Liver (tissue), 9 donors: ENCODE results near the gene CLTC. TPM values are rescaled to one million over a fixed set of nuclear protein-coding genes. Genes with fewer than 3 reads are reported as not detected.

Experiments
- DNase-seq: peaks from one replicate; pipeline ENCODE4 v3.0.0-alpha.2; 2017; ENCODE audit warnings: low spot score
- H3K27ac ChIP-seq, 2 donors: one replicate each; pipeline ENCODE4 v1.7.0; 2013; ENCODE audit warnings: inconsistent platforms in 2 of 2, low read length in 2 of 2, control low read depth in 1 of 2, low read depth in 1 of 2, mild to moderate bottlenecking in 1 of 2
- H3K27me3 ChIP-seq, 4 donors: one replicate each; pipeline versions ENCODE4 v1.6.1 to v1.7.0; 2013; ENCODE audit warnings: low read length in 3 of 4, inconsistent platforms in 1 of 4, mild to moderate bottlenecking in 1 of 4, moderate library complexity in 1 of 4; ENCODE audit not compliant: control insufficient read depth in 4 of 4, insufficient read depth in 4 of 4
- H3K36me3 ChIP-seq, 4 donors: one replicate each; pipeline versions ENCODE4 v1.6.1 to v1.7.0; 2013; ENCODE audit warnings: low read length in 3 of 4, mild to moderate bottlenecking in 3 of 4, low read depth in 1 of 4, moderate library complexity in 1 of 4; ENCODE audit not compliant: control insufficient read depth in 4 of 4, insufficient read depth in 3 of 4
- H3K4me1 ChIP-seq, 4 donors: one replicate each; pipeline versions ENCODE4 v1.6.1 to v1.7.0; 2013; ENCODE audit warnings: low read length in 3 of 4, mild to moderate bottlenecking in 3 of 4, moderate library complexity in 1 of 4; ENCODE audit not compliant: control insufficient read depth in 4 of 4, insufficient read depth in 4 of 4
- H3K4me3 ChIP-seq, 3 donors: one replicate each; pipeline versions ENCODE4 v1.6.1 to v1.7.0; 2013; ENCODE audit warnings: low read length in 3 of 3, control low read depth in 1 of 3, low read depth in 1 of 3, mild to moderate bottlenecking in 1 of 3
- H3K9ac ChIP-seq, 2 donors: one replicate each; pipeline ENCODE4 v1.7.0; 2013; ENCODE audit warnings: low read length in 2 of 2, mild to moderate bottlenecking in 2 of 2, moderate library complexity in 2 of 2, control low read depth in 1 of 2, low read depth in 1 of 2
- H3K9me3 ChIP-seq, 4 donors: one replicate each; pipeline versions ENCODE4 v1.6.1 to v1.7.0; 2013; ENCODE audit warnings: low read length in 3 of 4; ENCODE audit not compliant: control insufficient read depth in 4 of 4
- CTCF ChIP-seq: fragments of 150-350 bp; IDR thresholded peaks from 2 replicates; pipeline ENCODE4 v1.5.1; 2017; ENCODE audit warnings: improper control_type of control experiment, low read depth, low read length; ENCODE audit not compliant: missing input control
- EGR1 ChIP-seq, 2 donors: IDR thresholded peaks; 2 replicates each; pipeline ENCODE4 v1.6.1; 2016 to 2018; ENCODE audit warnings: antibody characterized with exemption in 2 of 2, low read depth in 2 of 2
- FOXA1 ChIP-seq: IDR thresholded peaks from 2 replicates; pipeline ENCODE4 v1.6.1; 2016; ENCODE audit warnings: antibody characterized with exemption
- FOXA2 ChIP-seq: IDR thresholded peaks from 2 replicates; pipeline ENCODE4 v1.6.1; 2016; ENCODE audit warnings: antibody characterized with exemption
- GABPA ChIP-seq, 2 donors: IDR thresholded peaks in 1 of 2; conservative IDR thresholded peaks in 1 of 2; 2 replicates each; pipeline ENCODE4 v1.6.1; 2016; ENCODE audit warnings: antibody characterized with exemption in 2 of 2, mild to moderate bottlenecking in 1 of 2, moderate library complexity in 1 of 2
- HNF4A ChIP-seq, 2 donors: conservative IDR thresholded peaks; 2 replicates each; pipeline ENCODE4 v1.6.1; 2016; ENCODE audit warnings: antibody characterized with exemption in 2 of 2, mild to moderate bottlenecking in 2 of 2
- HNF4G ChIP-seq: IDR thresholded peaks from 2 replicates; pipeline ENCODE4 v1.6.1; 2016; ENCODE audit warnings: antibody characterized with exemption
- JUND ChIP-seq, 2 donors: IDR thresholded peaks; 2 replicates each; pipeline ENCODE4 v1.6.1; 2016; ENCODE audit warnings: antibody characterized with exemption in 2 of 2
- NR2F2 ChIP-seq: IDR thresholded peaks from 2 replicates; pipeline ENCODE4 v1.6.1; 2016; ENCODE audit warnings: antibody characterized with exemption
- RAD21 ChIP-seq, 2 donors: IDR thresholded peaks; 2 replicates each; pipeline ENCODE4 v1.6.1; 2016; ENCODE audit warnings: antibody characterized with exemption in 2 of 2, mild to moderate bottlenecking in 2 of 2
- RXRA ChIP-seq, 2 donors: IDR thresholded peaks; 2 replicates each; pipeline ENCODE4 v1.6.1; 2017 to 2018; ENCODE audit warnings: antibody characterized with exemption in 2 of 2, mild to moderate bottlenecking in 1 of 2
- SP1 ChIP-seq: IDR thresholded peaks from 2 replicates; pipeline ENCODE4 v1.6.1; 2018; ENCODE audit warnings: antibody characterized with exemption, mild to moderate bottlenecking
- TAF1 ChIP-seq: conservative IDR thresholded peaks from 2 replicates; pipeline ENCODE4 v1.6.1; 2016; ENCODE audit warnings: antibody characterized with exemption, mild to moderate bottlenecking
- YY1 ChIP-seq: IDR thresholded peaks from 2 replicates; pipeline ENCODE4 v1.6.1; 2016; ENCODE audit warnings: antibody characterized with exemption, mild to moderate bottlenecking
- WGBS: extraction: QIAGEN DNeasy Blood & Tissue Kit; methylation state at CpG from one replicate; pipeline ENCODE4 v1.1.7; 2013; 5-methylcytosine and 5-hydroxymethylcytosine counted together
- polyA plus RNA-seq, 2 donors: library from polyadenylated mRNA; stranded (reverse) in 1 of 2; unstranded in 1 of 2; fragments of 200-250 nt in 1 of 2; fragments of >200 nt in 1 of 2; fragmentation: Nextera tagmentation in 1 of 2; extraction: Ambion mirVana in 1 of 2; gene quantifications; one replicate each; pipeline versions ENCODE4 v1.2.1 to v1.2.3, GENCODE V29; 2013 to 2015
- total RNA-seq, 2 donors: library from RNA; depleted of rRNA; stranded (reverse); fragments of >200 nt; gene quantifications; one replicate each; pipeline ENCODE4 v1.2.3, GENCODE V29; 2014
- TF ChIP-seq, protein P1 (sequence below): IDR thresholded peaks from 2 replicates; pipeline ENCODE4 v1.6.1; 2016; ENCODE audit warnings: antibody characterized with exemption
- TF ChIP-seq, protein P2 (sequence below): IDR thresholded peaks from 2 replicates; pipeline ENCODE4 v1.6.1; 2016; ENCODE audit warnings: antibody characterized with exemption
- TF ChIP-seq, protein P3 (sequence below): IDR thresholded peaks from 2 replicates; pipeline ENCODE4 v1.6.1; 2016; ENCODE audit warnings: antibody characterized with exemption
- TF ChIP-seq, protein P4 (sequence below): IDR thresholded peaks from 2 replicates; pipeline ENCODE4 v1.6.1; 2016; ENCODE audit warnings: antibody characterized with exemption, mild to moderate bottlenecking
- donor health status: healthy.
- donor health status: healthy.
- donor health status: healthy.
- donor health status: healthy.
- donor health status: healthy.

The CLTC gene
- total and polyA plus RNA-seq, 4 donors, result 59.9 to 282 (median 172) TPM

DNA sequence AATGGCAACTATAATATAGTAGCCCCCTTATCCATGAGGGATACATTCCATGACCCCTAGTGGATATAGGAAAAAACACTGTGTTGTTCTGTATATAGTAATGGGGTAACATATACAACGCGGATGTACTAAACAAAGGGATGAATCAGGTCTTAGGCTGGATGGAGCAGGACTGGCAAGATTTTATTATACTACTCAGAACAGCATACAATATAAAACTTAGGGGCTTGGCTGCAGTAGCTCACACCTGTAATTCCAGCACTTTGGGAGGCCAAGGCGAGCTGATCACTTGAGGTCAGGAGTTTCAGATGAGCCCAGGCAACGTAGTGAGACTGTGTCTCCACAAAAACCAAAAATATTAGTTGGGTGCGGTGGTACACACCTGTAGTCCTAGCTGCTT is 114.5 kb downstream of the CLTC start:
- H3K4me3 ChIP-seq, result no peak overlapping the region
- TF ChIP-seq, protein P1, sequence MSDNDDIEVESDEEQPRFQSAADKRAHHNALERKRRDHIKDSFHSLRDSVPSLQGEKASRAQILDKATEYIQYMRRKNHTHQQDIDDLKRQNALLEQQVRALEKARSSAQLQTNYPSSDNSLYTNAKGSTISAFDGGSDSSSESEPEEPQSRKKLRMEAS, result no peak
- TF ChIP-seq HNF4A (conservative IDR thresholded peaks at IDR 0.05) (no peak), CTCF (no peak), RAD21 (IDR thresholded peaks at IDR 0.05) (no peak)
- H3K36me3 ChIP-seq, result peaks cover 3 to 15% (median 11%) of the 10 kb centered on the region in 4 donors
- no peaks in the 10 kb centered on the region for H3K4me1 ChIP-seq
- no peak overlapping the region for H3K9ac ChIP-seq
- 90% methylated on average over 5 of the region's 5 CpGs for WGBS
- no peaks in the 10 kb centered on the region for H3K27me3 ChIP-seq
- DNase-seq, result no peak
- no peak overlapping the region for H3K27ac ChIP-seq
- no peaks in the 10 kb centered on the region for H3K9me3 ChIP-seq

DNA sequence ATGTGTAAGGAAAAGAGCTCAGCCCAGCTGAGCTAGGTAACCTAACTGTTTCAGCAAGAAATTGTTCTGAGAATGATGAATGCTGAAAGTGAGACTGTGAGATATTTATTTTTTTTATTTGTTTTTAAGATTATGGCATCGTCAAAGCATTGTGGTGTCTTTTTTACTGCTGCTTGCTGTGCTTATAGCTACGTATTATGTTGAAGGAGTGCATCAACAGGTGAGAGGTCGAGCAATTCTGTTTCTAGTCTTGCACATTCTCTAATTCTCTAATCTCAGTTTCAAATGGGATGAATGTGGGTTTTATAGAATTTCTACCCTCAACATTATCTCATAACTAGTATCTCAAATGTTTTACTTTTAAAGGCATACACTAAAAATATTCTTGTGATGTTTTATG is 117.6 kb downstream of the CLTC start:
- Histone ChIP-seq H3K4me3 (no peak overlapping the region), H3K4me1 (no peaks in the 10 kb centered on the region), H3K36me3 (peaks cover 3 to 17% (median 12%) of the 10 kb centered on the region in 4 donors), H3K9me3 (no peaks in the 10 kb centered on the region), H3K9ac (no peak overlapping the region), H3K27me3 (no peaks in the 10 kb centered on the region), H3K27ac (no peak overlapping the region)
- DNase-seq, result no peak
- WGBS, result 89% methylated on average over 3 of the region's 3 CpGs
- TF ChIP-seq EGR1 (IDR thresholded peaks at IDR 0.05; ENCODE audit: low read depth in 2 of 2), result no peak
- TF ChIP-seq, protein P2, sequence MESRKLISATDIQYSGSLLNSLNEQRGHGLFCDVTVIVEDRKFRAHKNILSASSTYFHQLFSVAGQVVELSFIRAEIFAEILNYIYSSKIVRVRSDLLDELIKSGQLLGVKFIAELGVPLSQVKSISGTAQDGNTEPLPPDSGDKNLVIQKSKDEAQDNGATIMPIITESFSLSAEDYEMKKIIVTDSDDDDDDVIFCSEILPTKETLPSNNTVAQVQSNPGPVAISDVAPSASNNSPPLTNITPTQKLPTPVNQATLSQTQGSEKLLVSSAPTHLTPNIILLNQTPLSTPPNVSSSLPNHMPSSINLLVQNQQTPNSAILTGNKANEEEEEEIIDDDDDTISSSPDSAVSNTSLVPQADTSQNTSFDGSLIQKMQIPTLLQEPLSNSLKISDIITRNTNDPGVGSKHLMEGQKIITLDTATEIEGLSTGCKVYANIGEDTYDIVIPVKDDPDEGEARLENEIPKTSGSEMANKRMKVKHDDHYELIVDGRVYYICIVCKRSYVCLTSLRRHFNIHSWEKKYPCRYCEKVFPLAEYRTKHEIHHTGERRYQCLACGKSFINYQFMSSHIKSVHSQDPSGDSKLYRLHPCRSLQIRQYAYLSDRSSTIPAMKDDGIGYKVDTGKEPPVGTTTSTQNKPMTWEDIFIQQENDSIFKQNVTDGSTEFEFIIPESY, result no peak

DNA sequence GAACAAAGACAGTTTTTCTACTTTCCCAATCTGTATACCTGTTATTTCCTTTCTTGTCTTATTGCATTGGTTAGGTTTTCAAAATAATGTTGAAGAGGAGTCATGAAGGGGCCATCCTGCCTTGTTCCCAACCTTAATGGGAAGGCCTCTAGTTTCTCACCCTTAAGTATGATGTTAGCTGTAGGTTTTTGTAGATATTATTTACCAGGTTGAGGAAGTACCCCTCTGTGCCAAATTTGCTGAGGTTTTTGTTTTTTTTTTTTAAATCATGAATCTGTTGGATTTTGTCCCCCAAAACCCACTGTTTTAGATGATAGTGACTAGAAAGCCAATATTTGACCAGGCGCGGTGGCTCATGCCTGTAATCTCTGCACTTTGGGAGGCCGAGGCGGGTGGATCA is 124.1 kb downstream of the CLTC start:
- WGBS, result 81% methylated on average over 4 of the region's 4 CpGs
- H3K9me3 ChIP-seq, result no peaks in the 10 kb centered on the region
- DNase-seq, result no peak
- peaks cover 0 to 10% (median 4%) of the 10 kb centered on the region in 4 donors for H3K36me3 ChIP-seq
- H3K4me3 ChIP-seq, result no peak overlapping the region
- H3K9ac ChIP-seq, result no peak overlapping the region
- no peak overlapping the region for H3K27ac ChIP-seq
- H3K27me3 ChIP-seq, result no peaks in the 10 kb centered on the region
- H3K4me1 ChIP-seq, result peaks cover 0 to 3% (median 0%) of the 10 kb centered on the region in 4 donors
- TF ChIP-seq, protein P2, result no peak
- TF ChIP-seq HNF4G, result no peak
- TF ChIP-seq EGR1 (IDR thresholded peaks at IDR 0.05; ENCODE audit: low read depth in 2 of 2), result no peak
- TF ChIP-seq, protein P3, sequence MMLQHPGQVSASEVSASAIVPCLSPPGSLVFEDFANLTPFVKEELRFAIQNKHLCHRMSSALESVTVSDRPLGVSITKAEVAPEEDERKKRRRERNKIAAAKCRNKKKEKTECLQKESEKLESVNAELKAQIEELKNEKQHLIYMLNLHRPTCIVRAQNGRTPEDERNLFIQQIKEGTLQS, result no peak
- no peak for TF ChIP-seq FOXA2
- TF ChIP-seq, protein P1, result no peak
- no peak for TF ChIP-seq FOXA1
- TF ChIP-seq HNF4A (conservative IDR thresholded peaks at IDR 0.05), result no peak
- TF ChIP-seq, protein P4, sequence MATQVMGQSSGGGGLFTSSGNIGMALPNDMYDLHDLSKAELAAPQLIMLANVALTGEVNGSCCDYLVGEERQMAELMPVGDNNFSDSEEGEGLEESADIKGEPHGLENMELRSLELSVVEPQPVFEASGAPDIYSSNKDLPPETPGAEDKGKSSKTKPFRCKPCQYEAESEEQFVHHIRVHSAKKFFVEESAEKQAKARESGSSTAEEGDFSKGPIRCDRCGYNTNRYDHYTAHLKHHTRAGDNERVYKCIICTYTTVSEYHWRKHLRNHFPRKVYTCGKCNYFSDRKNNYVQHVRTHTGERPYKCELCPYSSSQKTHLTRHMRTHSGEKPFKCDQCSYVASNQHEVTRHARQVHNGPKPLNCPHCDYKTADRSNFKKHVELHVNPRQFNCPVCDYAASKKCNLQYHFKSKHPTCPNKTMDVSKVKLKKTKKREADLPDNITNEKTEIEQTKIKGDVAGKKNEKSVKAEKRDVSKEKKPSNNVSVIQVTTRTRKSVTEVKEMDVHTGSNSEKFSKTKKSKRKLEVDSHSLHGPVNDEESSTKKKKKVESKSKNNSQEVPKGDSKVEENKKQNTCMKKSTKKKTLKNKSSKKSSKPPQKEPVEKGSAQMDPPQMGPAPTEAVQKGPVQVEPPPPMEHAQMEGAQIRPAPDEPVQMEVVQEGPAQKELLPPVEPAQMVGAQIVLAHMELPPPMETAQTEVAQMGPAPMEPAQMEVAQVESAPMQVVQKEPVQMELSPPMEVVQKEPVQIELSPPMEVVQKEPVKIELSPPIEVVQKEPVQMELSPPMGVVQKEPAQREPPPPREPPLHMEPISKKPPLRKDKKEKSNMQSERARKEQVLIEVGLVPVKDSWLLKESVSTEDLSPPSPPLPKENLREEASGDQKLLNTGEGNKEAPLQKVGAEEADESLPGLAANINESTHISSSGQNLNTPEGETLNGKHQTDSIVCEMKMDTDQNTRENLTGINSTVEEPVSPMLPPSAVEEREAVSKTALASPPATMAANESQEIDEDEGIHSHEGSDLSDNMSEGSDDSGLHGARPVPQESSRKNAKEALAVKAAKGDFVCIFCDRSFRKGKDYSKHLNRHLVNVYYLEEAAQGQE, result no peak
- no peak for TF ChIP-seq YY1
- TF ChIP-seq SP1, result no peak
- TF ChIP-seq NR2F2, result no peak
- TF ChIP-seq RXRA (IDR thresholded peaks at IDR 0.05), result no peak
- no peak for TF ChIP-seq GABPA (IDR thresholded peaks at IDR 0.05 in 1 of 2, conservative IDR thresholded peaks at IDR 0.05 in 1 of 2)
- TF ChIP-seq TAF1, result no peak
- TF ChIP-seq JUND (IDR thresholded peaks at IDR 0.05), result no peak
- TF ChIP-seq RAD21 (IDR thresholded peaks at IDR 0.05), result no peak
